Endodermal cell (in vitro differentiated cells): ENCODE measurements around the gene SRRD. TPM values are rescaled to one million over a fixed set of nuclear protein-coding genes. Genes with fewer than 3 reads are reported as not detected.
A peak's percentile ranks its signal among the peaks of the same experiment; 100 is the strongest.

Experiments
- DNase-seq: peaks from one replicate; pipeline ENCODE4 v3.0.0-alpha.2; 2017
- H3K27ac ChIP-seq: 2 replicates; pipeline ENCODE4 v1.5.1; 2013; ENCODE audit warnings: mild to moderate bottlenecking, low read depth, low read length, moderate library complexity
- H3K27me3 ChIP-seq: 2 replicates; pipeline ENCODE4 v1.6.1; 2013; ENCODE audit warnings: mild to moderate bottlenecking, low read length, moderate library complexity; ENCODE audit not compliant: insufficient read depth, control insufficient read depth, poor library complexity, severe bottlenecking
- H3K36me3 ChIP-seq: 2 replicates; pipeline ENCODE4 v1.7.0; 2013; ENCODE audit warnings: mild to moderate bottlenecking, low read length, moderate library complexity; ENCODE audit not compliant: control insufficient read depth, insufficient read depth
- H3K4me1 ChIP-seq: one replicate; pipeline ENCODE4 v1.7.0; 2013; ENCODE audit warnings: low read length; ENCODE audit not compliant: control insufficient read depth, insufficient read depth
- H3K4me3 ChIP-seq: 2 replicates; pipeline ENCODE4 v1.5.1; 2013; ENCODE audit warnings: mild to moderate bottlenecking, low read length, moderate library complexity
- H3K9ac ChIP-seq: 2 replicates; pipeline ENCODE4 v1.6.1; 2013; ENCODE audit warnings: mild to moderate bottlenecking, low read length, moderate library complexity; ENCODE audit not compliant: poor library complexity, severe bottlenecking; ENCODE audit errors: extremely low read depth
- H3K9me3 ChIP-seq: 2 replicates; pipeline ENCODE4 v1.6.1; 2013; ENCODE audit warnings: mild to moderate bottlenecking, low read length, moderate library complexity; ENCODE audit not compliant: control insufficient read depth
- H3K27ac Mint-ChIP-seq: 2 replicates; pipeline ENCODE4 v1.8.0; 2020; ENCODE audit warnings: mixed read lengths
- H3K27me3 Mint-ChIP-seq: 2 replicates; pipeline ENCODE4 v1.8.0; 2021; ENCODE audit warnings: mild to moderate bottlenecking, mixed read lengths; ENCODE audit not compliant: insufficient read depth
- H3K36me3 Mint-ChIP-seq: 2 replicates; pipeline ENCODE4 v1.8.0; 2020; ENCODE audit warnings: low read depth, mixed read lengths
- H3K4me1 Mint-ChIP-seq: 2 replicates; pipeline ENCODE4 v1.8.0; 2020; ENCODE audit warnings: mixed read lengths
- H3K4me3 Mint-ChIP-seq: 2 replicates; pipeline ENCODE4 v1.8.0; 2020; ENCODE audit warnings: mild to moderate bottlenecking, moderate library complexity, mixed read lengths
- H3K9me3 Mint-ChIP-seq: 2 replicates; pipeline ENCODE4 v1.8.0; 2020; ENCODE audit warnings: mild to moderate bottlenecking, mixed read lengths
- WGBS, 2 experiments: methylation state at CpG; one replicate each; pipeline versions ENCODE4 v1.1.5 to v1.1.7; 2013; ENCODE audit warnings: missing lambda C conversion rate in 2 of 2, mixed read lengths in 1 of 2; ENCODE audit not compliant: insufficient coverage in 1 of 2, insufficient read length in 1 of 2; 5-methylcytosine and 5-hydroxymethylcytosine counted together
- total RNA-seq, 2 donors: library from RNA; stranded (reverse); fragmentation: NEBNext Ultra II Directional in 1 of 2; extraction: Animal tissue kit (Norgen Biotek cat#: 25700) in 1 of 2; gene quantifications; 2 replicates in 1 of 2; 3 replicates in 1 of 2; pipeline ENCODE4 v1.2.1, GENCODE V29; 2021
- TF ChIP-seq, protein P1 (sequence below): fragments of 200-600 bp; sonication (generic); conservative IDR thresholded peaks from 2 replicates; pipeline ENCODE4 v1.5.0; 2021; ENCODE audit warnings: antibody characterized with exemption, mild to moderate bottlenecking

The SRRD gene
- total RNA-seq, 2 donors from 2014 or later: 27.4 to 30.0 TPM

DNA sequence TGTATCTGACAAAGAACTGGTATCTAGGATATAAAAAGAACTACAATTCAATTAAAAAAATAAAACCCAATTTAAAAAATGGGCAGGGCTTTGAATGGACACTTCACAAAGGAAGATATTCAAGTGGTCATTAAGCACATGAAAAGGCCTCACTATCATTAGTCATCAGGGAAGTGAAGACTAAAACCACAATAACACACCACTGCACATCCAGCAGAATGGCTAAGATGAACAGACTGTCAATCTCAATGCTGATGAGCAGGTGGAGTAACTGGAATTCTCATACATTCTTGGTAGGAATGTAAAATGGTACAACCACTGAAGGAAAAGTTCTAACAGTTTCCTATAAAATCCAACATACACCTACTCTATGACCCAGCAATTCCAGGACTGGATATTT is 9.0 kb upstream of the SRRD start:
- no peak overlapping the region for H3K4me3 Mint-ChIP-seq
- no peaks in the 10 kb centered on the region for H3K9me3 ChIP-seq
- no peaks in the 10 kb centered on the region for H3K4me1 ChIP-seq
- H3K27ac Mint-ChIP-seq: no peak overlapping the region
- no peaks in the 10 kb centered on the region for H3K27me3 ChIP-seq
- peaks cover 78% of the 10 kb centered on the region for H3K36me3 ChIP-seq
- H3K9me3 Mint-ChIP-seq: no peaks in the 10 kb centered on the region
- no peak for DNase-seq
- TF ChIP-seq, protein P1, sequence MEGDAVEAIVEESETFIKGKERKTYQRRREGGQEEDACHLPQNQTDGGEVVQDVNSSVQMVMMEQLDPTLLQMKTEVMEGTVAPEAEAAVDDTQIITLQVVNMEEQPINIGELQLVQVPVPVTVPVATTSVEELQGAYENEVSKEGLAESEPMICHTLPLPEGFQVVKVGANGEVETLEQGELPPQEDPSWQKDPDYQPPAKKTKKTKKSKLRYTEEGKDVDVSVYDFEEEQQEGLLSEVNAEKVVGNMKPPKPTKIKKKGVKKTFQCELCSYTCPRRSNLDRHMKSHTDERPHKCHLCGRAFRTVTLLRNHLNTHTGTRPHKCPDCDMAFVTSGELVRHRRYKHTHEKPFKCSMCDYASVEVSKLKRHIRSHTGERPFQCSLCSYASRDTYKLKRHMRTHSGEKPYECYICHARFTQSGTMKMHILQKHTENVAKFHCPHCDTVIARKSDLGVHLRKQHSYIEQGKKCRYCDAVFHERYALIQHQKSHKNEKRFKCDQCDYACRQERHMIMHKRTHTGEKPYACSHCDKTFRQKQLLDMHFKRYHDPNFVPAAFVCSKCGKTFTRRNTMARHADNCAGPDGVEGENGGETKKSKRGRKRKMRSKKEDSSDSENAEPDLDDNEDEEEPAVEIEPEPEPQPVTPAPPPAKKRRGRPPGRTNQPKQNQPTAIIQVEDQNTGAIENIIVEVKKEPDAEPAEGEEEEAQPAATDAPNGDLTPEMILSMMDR: no peak
- H3K36me3 Mint-ChIP-seq: peaks cover 63% of the 10 kb centered on the region
- no peaks in the 10 kb centered on the region for H3K27me3 Mint-ChIP-seq
- H3K9ac ChIP-seq: no peak overlapping the region
- no peak overlapping the region for H3K27ac ChIP-seq
- H3K4me1 Mint-ChIP-seq: peaks cover 5% of the 10 kb centered on the region
- no peak overlapping the region for H3K4me3 ChIP-seq

DNA sequence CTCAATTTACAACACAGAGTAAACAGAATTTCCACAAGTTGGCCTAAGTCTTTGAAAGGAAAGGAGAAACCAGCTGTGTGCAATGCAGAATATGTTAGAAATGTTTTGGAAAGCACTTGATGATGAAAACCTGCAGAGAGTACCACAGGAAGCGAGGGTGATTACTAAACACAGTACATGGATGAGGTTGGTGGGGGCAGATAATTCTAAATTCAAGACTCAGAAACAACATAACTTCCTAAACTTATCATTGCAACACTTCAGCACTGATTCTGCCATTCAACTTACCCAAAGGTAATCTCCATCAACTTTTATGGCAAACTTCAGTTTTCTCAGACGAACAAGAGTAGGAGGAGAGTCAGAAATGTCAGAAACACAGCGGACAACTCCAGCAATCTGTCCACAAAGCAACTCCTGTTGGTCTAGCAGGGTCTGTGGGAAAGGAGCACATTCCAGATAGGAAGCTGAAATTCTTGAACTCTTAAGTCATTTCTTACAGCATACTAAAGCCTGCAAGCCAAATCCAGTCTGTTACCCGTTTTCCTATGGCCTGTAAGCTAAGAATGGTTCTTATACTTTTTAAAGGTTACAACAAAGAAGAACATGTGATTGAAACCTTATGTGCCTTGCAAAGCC is 6.9 kb upstream of the SRRD start:
- Histone ChIP-seq H3K4me1 (no peaks in the 10 kb centered on the region), H3K36me3 (peaks cover 56% of the 10 kb centered on the region), H3K27me3 (no peaks in the 10 kb centered on the region), H3K9me3 (no peaks in the 10 kb centered on the region), H3K27ac (peak overlapping the region; percentile 36), H3K9ac (no peak overlapping the region), H3K4me3 (no peak overlapping the region)
- Mint-ChIP-seq H3K36me3 (peaks cover 54% of the 10 kb centered on the region), H3K27me3 (no peaks in the 10 kb centered on the region), H3K9me3 (no peaks in the 10 kb centered on the region), H3K27ac (no peak overlapping the region), H3K4me3 (no peak overlapping the region), H3K4me1 (peaks cover 21% of the 10 kb centered on the region)
- no peak for DNase-seq
- 94 to 100% methylated on average over 3 to 4 of the region's 4 CpGs for WGBS, 2 experiments
- TF ChIP-seq, protein P1: no peak

DNA sequence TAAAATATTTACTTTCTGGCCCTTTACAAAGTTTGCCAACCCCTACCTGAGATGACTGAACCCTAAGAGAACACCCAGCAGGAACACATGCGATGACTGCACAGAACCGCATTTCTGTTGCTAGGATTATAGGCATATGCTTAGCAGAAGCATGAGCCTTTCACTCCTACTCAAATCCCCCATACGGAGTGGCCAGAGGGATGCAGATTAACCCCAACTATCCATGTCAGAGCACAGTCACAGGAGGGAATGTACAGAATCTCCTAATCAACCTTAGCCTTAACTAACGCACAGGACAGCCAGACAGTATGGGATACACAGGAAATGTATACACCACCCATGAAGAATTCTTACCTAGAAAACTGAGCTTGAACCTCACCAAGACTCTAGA is 6.3 kb upstream of the SRRD start:
- H3K9me3 Mint-ChIP-seq: no peaks in the 10 kb centered on the region
- no peak overlapping the region for H3K27ac Mint-ChIP-seq
- DNase-seq: no peak
- 63% methylated on average over 4 of the region's 4 CpGs; no CpG with 5 or more reads in 1 of the 2 experiments for WGBS, 2 experiments
- H3K36me3 Mint-ChIP-seq: peaks cover 49% of the 10 kb centered on the region
- no peak overlapping the region for H3K4me3 Mint-ChIP-seq
- no peaks in the 10 kb centered on the region for H3K27me3 Mint-ChIP-seq
- Histone ChIP-seq H3K36me3 (peaks cover 51% of the 10 kb centered on the region), H3K4me3 (no peak overlapping the region), H3K9me3 (no peaks in the 10 kb centered on the region), H3K4me1 (no peaks in the 10 kb centered on the region), H3K27ac (peak overlapping the region; percentile 2), H3K9ac (no peak overlapping the region), H3K27me3 (no peaks in the 10 kb centered on the region)
- TF ChIP-seq, protein P1: no peak
- peaks cover 26% of the 10 kb centered on the region for H3K4me1 Mint-ChIP-seq
